COLO668 (cell line): ENCODE results near the gene USP24.

Experiments
- DNase-seq: peaks from one replicate; lab custom pipeline; 2025; ENCODE audit not compliant: unreplicated experiment; lab: John Stamatoyannopoulos, UW

Gene USP24

DNA sequence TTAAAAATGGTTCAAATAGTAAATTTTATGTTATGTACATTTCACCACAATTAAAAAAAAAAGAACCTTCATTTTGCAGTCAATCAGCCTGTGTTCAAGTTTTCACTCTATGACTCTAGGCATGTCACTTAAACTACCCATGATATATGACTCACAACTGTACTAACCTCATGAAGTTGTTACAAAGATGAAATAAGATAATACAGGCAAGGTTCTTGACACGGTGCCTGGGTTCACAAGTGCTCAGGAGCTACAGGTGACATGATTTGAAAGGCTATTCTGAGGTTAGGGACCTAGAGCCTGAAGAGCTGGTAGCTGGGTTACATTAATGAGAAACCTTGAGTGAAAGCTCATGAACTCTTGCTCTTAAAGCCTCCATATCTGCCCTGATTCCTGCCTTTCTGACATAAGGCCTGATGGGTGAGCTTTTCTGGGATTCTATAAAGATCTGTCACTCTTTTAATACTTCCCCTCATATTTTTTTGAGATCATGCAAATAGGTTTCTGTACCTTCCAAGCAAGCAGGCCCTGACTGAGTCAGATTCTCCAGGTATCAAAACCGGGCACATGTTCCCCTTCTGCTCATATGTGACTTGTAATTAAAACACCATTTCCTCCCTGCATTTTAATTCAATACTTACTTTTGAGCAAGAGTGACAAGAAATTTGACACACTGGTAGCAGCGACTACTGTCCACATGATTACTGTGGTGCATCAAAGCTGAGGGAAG lies 141.8 kb downstream of the USP24 start:
- DNase-seq, result no peak

DNA sequence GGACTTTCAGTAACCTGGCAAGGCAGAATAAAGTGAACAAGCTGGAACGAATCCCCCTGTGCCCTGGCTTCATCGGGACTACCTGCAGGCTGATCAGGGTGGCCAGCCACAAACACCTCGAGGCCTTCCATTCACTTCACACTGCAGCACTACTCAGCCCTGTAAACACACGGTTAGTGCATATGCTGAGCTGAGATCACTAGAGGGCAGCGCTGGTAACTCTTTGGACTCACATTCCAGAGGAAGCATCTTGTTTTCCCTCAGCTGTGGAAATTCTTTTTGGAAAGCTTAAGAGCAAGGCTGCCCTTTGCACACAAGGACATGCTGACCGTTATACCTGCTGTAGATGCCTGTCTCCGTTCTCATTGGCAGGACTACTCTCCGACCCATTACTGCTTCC lies 143.7 kb downstream of the USP24 start:
- peak; percentile 60 for DNase-seq

DNA sequence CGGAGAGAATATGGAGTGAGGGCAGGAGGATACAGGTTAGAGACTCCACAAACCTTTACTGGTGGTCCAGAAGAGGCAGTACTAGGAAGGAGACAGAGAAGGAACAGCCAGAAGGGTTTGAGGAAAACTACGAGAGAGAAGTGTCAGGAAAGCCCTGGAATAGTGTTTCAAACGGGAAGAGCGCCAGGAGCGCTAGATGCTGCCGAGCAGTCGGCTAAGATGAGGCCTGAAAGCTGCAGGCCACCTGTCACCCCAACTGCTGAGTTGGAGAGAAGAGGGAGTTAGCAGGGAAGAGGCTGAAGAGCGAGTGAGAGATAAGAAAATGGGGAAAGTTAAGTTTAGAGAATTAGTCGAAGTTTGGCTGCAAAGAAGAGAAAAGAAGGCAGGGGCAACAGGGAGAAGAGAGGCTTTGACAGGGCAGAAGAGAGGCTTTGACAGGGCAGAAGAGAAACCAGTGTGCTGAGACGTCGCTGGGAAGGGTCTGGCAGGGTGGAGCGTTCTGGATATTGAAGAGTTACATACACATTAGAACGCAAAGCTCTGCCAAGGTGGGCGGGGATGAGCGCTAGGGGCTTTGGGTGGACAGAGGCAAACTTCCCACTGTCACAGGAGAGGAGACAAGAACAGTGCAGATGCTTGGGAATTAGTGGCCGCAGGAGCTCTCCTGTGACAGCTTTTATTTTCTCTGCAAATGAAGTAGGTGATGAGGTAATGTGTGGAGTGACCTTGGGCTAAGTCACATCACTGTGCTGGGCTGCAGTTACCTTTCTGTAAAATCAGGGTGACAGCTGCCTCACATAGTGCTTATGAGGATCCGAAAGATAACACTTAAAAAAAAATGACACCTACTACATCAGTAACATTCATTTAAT lies 144.6 kb downstream of the USP24 start:
- DNase-seq, result no peak

DNA sequence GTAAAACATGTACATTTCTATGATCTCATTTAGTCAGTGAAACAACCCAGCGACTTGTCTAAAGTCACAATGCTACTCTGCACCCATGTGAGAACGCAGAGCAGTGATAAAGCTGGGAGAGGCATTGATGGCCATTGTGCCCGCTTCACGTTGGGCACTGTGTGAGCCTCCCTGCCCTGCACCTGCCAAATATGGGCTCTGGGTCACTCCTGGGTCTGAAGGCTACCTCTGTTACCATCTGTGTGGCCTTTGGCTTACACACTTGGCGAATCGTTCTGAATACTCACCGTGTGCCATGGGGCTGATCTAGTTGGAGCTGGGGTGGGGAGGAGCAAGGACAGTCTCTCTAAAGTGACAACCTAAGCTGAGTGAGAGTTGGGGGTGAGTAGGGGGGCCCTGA lies 145.9 kb downstream of the USP24 start:
- DNase-seq, result no peak

DNA sequence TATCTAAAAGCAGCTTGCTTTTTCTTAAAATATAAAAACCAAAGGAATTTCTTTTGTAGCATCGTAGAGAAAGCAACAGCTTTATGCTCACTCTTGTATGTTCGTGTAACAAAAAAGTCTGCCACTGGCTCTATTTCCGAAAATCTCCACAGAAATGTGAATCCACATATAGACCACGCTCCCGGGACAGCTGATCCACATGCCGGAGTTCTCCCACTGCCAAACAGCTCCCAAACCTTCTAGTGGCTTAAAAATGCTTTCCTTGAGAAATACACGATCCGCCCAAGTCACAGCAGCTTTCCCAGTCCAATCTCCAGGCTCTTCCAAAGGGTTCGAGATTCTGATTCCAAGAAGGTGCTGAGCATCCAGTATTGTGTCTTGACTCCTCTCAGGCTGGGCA lies 146.5 kb downstream of the USP24 start:
- no peak for DNase-seq

DNA sequence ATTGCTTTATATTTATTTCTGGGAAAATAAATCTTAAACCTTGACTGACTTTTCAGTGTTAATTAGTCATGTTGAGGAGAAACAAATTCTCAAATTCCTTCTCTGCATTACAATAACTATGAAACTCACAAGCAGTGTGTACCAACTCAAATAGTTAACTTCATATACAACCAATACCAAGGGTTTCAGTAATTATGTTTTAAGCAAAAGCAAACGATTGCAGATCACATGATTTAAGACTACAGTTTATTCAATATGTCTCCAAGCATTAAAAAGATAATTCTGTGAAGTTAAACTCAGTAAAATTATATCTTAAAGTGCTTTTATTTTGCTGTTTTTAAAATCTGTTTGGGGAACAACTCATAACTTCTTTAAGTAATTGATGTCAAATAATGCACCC lies 147.2 kb downstream of the USP24 start:
- DNase-seq, result no peak

DNA sequence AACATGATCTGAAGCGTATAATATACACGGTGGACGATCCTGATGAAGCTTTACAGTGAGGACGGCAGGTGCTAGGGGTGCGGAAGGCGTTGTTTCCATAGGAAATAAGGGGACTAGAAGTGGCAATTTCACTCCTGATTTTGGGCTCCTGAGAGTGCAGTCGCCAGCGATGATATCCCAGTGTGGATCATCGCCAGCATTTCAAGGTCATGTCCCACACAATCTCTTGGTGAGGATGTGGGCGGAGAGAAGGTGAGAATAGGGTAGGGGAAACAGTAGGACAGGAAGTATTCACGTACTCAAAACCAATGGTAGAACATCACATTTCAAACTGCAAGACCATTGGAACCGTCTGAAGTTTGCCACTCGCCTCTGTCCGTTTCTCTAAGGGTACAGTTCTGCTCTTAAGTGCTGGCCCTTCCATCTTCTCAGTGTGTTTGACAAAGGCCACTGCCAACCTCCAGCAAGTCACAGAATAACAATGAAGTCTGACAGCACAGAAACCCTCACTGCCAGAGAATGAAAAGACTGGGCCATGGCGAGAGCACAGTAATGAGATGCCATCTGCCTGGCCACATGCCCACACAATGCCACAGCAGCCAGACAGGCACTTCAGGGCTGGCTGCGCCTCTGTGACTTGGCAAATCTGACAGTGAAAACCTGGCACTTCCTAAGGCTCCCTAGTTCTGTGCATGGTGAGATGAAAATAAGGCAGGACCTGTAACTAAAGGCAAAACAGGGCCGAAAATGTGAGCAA lies 148.0 kb downstream of the USP24 start:
- no peak for DNase-seq

DNA sequence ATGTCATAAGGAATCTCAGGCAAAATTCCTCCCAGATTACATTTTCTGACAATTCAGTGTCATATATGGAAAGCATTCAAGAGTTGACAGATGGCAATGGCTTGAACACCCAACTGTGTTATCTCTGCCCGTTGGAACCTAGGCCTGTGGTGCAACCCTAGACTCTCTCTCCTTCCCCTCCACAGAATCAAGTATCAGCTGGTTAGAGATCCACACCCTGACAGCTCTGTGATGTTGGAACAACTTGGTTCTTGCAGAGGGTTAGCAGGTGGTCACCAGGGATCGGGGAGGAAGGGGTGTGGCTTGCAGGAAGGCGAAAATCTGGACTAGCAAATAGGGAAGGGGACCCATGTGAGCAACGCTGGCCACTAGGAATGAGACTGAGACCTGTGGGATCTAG lies 149.5 kb downstream of the USP24 start:
- DNase-seq, result no peak

DNA sequence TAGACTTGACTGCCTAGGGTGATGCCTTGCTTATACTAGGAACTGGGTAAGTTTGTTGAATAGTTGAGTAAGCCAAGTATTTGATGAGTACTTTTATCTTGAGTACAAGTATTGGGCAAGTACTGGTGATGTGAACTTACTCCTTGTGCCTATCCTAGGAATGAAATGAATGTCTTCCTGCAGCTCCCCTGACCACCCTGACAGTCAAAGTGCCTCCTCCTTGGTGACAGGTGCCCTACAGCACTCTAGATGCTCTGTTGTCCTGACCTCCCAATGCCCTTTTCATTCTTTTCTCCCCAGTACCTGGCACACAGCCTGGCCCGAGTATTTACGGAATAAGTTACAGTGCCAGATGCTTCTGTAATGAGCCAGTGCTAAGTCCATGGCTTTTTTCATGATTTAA lies 150.3 kb downstream of the USP24 start:
- DNase-seq, result no peak

DNA sequence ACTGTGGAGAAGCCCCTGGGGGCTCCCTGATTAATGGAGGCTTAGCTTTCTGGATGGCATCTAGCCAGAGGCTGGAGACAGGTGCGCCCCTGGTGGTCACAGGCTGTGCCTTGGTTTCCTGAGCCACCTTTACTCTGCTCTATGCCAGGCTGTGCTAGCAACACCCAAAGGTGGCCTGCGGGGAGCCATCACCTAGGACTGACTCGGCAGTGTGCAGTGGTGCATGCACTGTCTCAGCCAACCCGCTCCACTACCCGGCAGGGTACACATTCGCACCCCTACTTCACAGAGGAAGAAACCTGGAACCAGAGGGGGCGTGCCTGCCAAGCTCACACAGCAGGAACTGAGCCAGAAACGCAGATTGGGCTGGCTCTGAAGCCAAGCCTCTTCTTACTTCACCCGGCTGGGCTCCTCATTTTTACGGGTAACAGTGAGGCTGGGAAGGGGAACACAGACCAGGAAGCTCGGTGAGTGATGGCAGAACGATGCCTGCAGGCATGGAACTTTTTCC lies 151.0 kb downstream of the USP24 start:
- DNase-seq, result no peak

DNA sequence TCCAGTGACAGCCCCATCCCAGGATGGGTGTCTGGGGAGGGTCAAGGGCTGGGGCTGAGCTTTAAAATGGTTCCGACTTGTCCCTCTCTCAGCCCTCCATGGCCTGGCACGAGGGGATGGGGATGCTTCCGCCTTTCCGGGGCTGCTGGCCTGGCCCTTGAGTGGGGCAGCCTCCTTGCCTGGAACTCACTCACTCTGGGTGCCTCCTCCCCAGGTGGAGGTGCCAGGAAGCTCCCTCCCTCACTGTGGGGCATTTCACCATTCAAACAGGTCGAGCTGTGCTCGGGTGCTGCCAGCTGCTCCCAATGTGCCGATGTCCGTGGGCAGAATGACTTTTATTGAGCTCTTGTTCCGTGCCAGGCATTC lies 151.6 kb downstream of the USP24 start:
- DNase-seq, result no peak

DNA sequence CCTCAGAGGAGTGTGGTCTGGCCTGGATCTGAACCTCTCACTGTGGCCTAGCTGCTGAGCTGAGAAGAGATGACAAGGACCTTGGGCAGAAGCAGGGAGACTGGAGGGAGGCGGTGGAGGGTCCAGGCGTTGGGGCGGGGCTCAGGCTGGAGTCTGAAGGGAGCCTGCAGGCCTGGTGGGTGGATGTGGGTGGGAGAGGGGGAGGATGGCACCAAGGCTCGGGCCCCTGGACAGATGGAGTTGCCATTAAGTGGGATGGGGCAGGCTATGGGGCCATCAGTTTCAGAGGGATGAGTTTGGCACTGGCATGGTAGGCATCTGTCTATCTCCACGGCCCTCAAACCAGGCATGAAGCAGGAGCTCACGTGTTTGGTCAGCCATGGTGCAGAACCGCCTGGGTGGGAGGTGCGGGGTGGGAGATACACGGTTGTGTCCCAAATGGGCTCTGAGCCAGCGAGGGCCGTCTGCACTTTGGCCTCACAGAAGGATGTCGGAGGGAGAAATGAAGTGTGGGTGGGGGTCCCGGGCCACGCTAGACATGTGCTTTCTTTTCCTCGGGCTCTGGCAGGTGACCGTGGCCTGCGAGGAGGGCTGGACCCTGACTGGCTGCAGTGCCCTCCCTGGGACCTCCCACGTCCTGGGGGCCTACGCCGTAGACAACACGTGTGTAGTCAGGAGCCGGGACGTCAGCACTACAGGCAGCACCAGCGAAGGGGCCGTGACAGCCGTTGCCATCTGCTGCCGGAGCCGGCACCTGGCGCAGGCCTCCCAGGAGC lies 152.2 kb downstream of the USP24 start:
- DNase-seq, result no peak

DNA sequence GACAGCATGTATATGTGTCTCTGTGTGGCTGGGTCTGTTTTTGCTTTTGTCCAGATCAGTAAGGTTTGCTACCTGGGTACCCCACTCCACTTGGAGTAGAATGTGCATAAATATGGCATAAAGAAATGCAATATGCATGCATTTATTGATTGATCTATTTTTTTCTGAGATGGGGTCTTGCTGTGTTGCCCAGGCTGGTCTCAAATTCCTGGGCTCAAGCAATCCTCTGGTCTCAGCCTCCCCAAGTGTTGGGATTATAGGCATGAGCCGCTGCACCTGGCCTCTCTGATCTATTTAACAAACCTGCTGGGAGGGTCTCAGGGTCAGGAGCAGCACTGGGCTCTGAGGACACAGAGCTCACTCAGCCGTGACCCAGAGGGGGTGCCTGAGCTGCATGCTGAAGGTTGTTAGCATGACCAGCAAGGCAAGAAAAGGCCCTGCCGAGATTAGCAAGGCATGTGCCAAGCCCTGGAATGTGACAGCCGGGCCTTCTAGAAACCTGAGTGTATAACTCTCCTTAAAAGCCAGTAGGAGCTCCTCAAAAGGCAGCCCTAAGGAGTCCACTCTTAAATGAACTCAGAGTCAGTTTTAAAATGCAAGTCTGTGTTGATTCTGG lies 153.3 kb downstream of the USP24 start:
- DNase-seq, result no peak

DNA sequence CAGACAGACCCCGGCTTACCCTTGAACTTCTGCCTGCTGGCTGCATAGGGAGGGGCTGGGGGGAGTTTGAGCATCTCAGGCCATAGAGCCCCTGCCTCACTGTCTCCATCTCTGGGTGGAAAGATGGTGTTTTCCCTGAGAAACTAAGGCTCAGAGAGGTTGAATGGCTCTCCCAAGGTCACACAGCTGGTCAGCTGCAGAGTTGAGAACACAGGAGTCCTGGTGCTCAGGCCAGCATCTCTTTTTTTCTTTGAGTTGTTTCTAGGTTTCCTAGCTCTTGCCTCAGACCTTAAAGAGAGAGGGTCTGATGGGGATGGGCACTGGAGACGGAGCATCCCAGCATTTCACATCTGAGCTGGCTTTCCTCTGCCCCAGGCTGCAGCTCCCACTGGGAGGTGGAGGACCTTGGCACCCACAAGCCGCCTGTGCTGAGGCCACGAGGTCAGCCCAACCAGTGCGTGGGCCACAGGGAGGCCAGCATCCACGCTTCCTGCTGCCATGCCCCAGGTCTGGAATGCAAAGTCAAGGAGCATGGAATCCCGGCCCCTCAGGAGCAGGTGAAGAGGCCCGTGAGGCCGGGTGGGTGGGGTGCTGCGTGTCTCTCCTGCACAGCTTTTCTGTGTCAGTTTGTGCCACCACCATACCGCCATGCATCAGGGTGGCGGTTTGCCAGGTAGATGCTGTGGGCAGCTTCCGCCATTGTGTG lies 154.0 kb downstream of the USP24 start:
- DNase-seq, result no peak

DNA sequence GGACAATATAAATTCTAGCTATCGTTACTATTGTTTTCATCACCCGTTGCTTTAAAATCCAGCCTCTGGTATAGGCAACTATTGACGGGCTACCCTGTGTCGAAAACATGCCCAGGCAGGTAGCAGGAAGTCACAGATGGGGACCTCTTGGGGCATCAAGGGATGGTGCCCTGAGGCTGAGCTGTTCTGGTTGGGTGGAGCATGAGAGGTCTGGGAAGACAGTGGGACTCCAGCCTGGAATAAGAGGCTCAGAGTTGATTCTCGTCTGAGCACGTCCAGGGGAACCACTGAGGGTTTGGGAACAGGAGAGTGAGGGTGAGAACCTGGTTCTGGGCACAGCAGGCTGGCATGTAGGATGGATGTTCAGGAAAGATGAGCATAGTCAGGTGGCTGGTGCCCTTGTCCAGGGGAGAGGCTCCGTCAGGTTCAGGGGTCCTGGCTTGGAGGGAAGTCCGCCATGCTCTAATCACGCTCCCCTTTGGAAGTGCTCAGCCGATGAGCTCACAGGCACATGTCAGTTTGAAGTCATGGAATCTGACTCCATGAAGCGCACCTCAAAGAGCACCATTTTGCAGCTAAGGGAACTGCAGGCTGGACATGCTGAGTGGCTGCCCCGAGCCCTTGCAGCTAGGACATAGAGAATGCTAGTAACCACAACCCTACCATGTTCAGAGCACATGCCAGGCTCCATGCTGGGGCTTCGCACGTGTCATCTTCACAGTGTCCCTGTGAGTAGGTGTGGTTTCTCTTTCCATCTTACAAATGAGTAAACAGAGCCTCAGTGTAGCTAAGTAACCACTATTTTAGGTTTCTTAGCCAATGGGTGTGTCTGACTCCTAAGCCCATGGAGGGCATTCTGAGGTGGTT lies 154.8 kb downstream of the USP24 start:
- DNase-seq, result no peak

DNA sequence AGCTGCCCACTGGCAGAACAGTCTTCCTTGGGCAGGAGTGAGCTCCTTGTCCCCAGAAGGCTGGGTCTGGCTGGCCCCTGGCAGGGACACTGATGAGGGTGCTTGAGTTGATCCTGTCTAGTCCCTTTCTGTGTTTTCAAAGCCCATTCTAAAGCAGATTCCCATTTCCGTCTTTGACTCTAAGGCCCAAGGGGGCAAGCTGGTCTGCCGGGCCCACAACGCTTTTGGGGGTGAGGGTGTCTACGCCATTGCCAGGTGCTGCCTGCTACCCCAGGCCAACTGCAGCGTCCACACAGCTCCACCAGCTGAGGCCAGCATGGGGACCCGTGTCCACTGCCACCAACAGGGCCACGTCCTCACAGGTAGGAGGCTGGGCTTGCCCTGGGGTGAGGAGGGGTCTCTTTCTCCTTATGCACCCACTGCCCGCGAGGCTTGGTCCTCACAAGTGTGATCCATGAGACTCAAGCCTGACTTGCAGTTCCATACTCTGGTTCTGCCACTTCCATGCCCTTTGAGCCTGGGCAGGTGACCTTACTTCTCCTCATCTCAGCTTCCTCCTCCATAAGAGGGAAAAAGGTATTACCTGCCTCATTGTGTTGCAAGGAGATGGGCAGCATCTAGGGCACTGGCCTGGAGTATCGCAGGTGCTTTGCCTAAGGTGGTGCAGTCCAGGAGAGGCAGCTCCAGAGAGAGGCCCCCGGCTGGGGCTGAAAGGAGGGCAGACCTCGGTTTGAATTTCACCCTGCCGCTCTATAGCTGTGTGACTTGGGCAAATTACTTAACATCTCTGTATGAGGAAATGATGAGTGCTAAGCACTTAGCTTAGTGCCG lies 155.6 kb downstream of the USP24 start:
- DNase-seq, result no peak

DNA sequence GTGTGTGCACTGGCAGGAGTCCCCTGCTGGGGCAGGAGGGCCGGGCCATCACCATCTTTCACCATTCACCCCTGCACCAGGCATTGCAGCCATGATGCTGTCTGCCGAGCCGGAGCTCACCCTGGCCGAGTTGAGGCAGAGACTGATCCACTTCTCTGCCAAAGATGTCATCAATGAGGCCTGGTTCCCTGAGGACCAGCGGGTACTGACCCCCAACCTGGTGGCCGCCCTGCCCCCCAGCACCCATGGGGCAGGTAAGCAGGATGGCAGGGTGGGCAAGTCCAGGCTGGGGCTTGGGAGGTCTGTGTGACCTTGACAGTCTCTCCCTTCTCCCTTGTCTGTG lies 157.2 kb downstream of the USP24 start:
- no peak for DNase-seq
